ENCODE data around the gene CXXC5.

The CXXC5 gene

GRCh38 chr5:139682016-139682975 lies 34.1 kb downstream of the CXXC5 start:
- DNase-seq: no peak

- DNase-seq: no peak
These were observed 35.4 kb downstream of the CXXC5 start for GRCh38 chr5:139683295-139684271.

DNA sequence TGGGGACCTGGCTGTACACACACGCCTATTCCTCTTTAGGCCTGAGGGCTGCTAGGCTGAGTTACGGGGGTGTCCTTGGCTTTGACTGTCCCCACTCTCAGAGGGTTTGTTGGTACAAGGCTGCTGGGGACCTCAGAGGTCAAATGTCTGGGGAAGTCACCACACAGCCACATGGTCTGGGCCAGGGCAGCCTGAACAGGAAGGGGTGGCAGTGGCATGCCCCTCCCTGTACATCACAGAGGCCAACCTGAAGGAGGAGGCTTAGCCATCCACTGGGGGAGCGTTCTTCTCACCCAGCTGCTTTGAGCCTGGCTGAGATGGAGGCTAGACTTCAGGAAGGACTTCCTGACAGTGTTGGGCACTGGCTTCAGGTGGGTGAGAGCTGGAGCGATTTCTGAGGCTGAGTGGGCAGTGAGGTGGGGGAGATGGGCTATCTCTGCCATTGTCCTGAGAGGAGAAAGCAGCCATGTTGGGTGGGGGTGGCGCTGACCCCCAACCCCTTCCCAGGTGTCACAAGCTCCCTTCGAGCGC lies 36.3 kb downstream of the CXXC5 start:
- no peak for DNase-seq

GRCh38 chr5:139684881-139685749 lies 37.0 kb downstream of the CXXC5 start:
- no peak for DNase-seq

DNA sequence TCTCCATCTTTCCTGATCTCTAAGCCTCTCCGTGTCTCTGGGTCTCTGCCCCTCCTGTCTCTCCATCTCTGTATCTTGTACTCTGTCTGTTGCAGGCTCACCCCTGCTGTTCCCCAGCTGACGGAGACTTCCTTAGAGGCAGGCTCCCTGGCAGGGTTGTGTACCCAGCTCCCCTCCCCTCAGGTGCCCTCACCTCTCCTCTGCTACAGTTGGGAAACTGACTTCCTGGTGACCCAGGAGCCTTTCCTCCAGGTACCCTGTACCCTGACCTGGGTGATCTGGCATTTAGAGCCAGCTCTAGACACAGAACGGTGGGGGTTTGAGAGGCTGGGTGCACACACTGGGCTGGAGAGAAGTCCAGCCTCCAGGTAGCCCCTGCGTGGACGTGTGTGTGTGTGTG lies 37.7 kb downstream of the CXXC5 start:
- DNase-seq: no peak

DNA sequence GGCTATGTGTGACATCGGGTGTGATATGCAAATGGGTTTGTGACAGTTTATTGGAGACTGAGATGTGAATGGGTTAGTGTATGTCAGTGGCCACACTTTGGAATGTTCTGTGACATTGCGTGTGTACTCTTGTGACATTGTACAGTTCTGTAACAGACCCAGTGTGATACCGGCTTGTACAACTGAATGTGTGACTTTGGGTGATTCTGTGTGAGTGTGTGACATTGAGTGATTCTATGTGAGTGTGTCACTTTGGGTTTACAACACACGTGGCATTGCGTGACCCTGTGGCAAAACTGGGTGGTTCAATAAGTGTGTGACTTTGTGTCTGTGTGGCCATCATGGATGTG lies 38.2 kb downstream of the CXXC5 start:
- DNase-seq: no peak

- DNase-seq: no peak
These were observed 38.7 kb downstream of the CXXC5 start for GRCh38 chr5:139686706-139687441.

- DNase-seq: no peak
These were observed 39.5 kb downstream of the CXXC5 start for GRCh38 chr5:139687656-139688055.

GRCh38 chr5:139688088-139688702 lies 40.0 kb downstream of the CXXC5 start:
- no peak for DNase-seq

DNA sequence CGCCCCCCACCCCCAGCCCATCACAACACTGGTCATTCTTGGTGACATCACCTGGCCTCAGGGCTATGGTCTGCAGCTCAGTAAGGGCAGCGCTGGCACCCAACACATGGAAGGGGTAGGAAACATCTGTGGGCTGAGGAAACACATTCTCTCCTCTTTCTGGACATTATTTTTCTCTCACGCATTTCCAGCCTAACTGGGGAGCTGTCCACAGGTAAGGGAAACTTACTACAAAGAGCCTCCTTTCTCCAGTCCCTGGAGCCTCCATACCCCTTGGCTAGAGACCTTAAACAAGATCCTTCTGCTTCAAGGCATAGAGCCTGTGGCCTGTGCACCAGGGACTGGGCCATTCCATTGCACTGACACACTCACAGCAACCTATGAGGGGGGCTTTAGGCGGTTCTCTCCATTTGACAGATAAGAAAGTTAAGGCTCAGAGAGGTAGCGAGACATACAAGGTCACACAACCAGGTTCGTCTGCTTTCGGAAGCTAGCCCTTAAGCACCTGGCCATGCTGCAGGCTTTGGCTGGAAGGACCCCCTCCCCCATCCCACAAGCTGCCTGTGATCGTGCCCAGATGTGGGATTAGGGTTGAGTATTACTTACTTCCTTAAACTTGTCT lies 40.7 kb downstream of the CXXC5 start:
- DNase-seq: no peak

- no peak for DNase-seq
These were observed 41.5 kb downstream of the CXXC5 start for GRCh38 chr5:139689631-139690063.

DNA sequence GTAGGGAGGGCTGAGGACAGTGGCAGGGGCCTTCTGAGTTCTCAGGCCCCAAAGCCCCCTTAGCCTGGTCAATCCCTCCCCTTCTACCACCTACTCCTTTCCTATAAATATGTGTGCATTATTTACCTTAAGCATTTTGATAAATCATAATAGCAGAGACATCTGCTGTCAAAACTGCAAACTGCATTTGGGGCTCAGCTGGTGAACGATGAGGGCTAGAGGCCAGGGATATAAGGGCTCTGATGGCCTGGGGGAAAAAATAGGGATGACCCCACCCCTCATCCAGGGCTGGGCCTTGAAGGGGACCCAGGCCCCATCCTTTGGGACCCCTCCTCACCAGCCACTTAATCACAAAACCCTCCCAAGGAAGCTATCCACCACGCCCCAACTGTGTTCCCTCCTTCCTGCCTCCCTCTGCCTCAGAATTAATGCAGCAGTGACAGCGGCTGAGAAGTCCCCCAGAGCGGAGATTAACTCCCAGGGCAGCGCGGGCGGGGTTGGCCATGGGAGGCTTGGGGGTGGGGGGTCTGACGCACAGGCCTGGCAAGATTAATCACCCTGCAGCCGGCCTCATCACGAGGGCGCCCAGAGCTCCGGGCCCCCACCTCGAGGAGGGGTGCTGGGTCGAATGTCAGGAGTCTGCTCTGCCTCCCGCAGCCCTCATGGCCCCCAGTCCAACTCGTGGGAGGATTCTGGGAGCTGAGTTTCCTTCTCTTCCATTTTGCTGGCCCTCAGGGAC lies 42.1 kb downstream of the CXXC5 start:
- DNase-seq: peak; percentile 26

DNA sequence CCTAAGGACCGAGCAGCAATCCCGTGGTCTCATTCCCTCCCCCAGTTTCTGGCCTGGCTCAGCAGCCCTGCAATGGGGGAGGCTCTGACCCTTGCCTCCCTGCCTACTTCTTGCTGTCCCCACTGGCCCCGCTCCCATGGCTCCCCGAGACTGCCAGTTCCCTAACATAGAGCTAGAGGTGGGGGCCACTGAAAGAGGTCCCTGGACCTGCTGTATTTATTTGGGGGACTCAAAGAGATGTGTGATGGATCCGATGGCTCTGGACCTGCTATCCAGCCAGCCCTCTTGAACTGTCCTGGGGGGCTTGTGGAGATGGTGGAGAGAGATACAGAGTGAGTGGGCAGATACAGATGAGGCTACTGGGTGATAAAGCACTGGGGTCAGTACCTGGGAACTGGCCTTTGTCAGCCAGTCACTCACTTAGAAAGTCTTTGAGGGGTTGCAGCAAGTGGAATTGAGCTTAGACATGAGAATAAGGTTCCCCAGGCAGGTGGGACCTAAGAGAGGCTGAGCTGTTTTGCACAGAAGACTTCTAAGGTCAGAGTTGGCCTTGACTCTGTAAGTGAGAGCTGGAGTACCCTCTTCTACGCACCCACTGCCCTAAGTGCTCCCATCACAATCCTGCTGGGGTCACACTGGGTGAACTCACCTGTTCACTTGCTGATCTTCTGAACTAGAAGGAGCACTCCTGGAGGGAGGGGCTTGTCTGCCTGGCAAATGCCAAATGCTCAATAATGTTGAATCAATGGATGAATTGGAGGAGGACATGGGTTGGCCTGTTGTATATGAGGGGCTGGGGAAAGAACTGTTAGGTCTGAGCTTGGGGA lies 42.9 kb downstream of the CXXC5 start:
- no peak for DNase-seq

- DNase-seq: no peak
These were observed 44.0 kb downstream of the CXXC5 start for GRCh38 chr5:139692148-139692547.

DNA sequence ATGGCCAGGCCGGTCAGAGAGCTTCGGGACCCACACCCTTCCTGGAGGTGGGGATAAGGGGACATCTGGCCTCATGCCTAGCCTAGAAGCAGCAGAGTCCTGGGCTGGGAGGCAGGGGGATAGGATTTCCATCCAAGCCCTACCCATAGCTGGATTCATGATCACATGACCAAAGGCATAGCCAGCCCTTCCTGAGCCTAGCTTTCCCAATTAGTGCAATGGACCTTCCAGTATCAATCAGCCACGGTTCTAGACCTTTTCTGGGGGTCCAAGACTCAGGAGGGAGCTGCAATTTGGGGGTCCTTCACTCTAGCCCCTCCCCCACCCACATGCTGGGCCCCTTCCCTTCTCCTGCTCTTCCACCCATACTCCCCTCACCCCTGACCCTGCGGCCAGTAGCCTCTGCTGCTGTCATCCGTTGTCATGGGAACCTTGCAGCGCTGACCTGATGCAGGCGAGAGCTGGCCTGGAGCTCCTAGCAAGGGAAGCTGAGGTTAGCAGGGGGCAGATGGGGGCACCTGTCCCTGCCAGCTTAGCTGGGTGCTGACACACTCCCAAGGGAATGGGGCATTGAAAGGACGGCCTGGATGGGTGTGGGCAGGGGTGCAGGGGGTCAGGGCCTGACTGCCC lies 44.6 kb downstream of the CXXC5 start:
- no peak for DNase-seq

DNA sequence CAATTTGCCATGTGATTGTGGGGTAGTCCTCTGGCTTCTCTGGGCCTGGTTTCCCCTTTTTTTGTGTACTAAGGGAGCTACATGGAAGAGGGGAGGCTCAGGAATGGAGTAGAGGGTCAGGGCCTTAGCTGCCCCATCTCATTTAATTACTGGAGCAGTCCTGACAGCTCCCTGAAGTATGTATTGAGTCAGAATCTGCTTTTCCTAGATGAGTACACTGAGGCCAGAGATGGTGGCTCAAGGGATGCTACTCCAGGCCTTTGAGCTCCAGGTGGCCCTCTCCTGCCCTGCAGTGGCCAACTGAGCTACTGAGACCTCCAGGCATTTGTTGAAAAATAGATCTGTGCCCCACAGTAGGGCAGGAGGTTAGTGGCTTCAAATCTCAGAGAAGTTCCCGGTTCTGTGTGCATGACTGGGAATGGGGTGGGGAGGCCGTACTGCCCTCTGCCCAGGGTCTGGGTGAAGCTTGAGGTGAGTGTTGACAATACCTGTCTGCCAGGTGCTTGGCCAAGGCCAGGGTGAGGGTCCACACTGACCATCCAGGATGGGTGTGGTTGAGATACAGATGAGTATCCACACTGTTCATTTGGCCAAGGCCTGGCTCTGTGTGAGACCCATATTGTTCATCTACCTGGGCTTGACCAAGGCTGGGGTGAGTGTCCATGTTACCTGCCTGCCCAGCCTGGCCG lies 45.7 kb downstream of the CXXC5 start:
- DNase-seq: no peak

DNA sequence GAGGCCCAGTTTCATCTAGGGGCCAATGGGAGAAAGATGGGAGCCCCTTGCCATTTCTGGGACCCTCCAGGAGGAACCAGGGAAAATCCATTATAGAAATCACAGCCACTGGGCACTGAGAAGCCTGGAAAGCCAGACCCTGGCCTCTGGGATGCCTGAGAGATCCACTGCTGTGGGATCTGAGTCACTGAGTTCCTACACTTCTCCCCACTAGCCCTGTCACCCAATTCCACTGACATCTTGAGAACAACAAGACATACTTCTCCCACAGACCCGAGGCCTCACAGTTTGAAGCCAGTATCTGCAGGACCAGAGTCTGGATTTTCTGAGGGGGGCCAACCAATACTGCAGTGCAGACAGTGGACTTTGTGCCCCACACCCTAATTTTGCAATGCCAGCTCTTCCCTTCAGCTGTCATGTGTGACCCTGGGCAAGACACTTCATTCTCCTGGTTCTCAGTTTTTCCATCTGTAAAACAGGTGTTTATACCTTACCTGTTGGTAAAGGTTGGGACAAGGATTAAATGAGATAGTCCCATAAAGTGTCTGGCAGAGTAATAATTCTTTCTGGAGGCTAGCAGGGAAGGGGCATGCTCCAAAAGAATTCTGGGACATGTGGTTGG lies 46.5 kb downstream of the CXXC5 start:
- no peak for DNase-seq

All from activated CD4-positive, alpha-beta T cell treated with anti-CD3 and anti-CD28 coated beads, Interleukin-10, Interleukin-2, amounts not matched to agents 100 ng/mL and 50 ng/mL, durations not matched to agents 16 hours and 8 hours (primary cell).